Heart left ventricle (tissue), 13 donors: ENCODE results near the gene POU3F1.

Experiments
- CTCF ChIP-seq, 12 donors: fragments of 200-600 bp; sonication (generic) in 4 of 12; IDR thresholded peaks; one replicate each; pipeline versions ENCODE4 v1.5.0 to v1.8.0; 2018 to 2022; ENCODE audit warnings: antibody characterized with exemption in 12 of 12, mild to moderate bottlenecking in 5 of 12
- POLR2A ChIP-seq, 2 donors: fragments of 450-650 bp; IDR thresholded peaks; one replicate each; pipeline ENCODE4 v1.6.1; 2017; ENCODE audit warnings: antibody characterized with exemption in 2 of 2, mild to moderate bottlenecking in 2 of 2, moderate library complexity in 2 of 2
- donor health status: ischemic (EF 13 %, LVEDD 7.1; RV severe dilation, severe dysfunction).
- donor health status: DM: no; HTN: yes; CAD: no.
- donor health status: DM: no; HTN: no; CAD: no.
- donor health status: ischemic (EF 25% LVEDD 6.9; RV normal size, moderate dysfunction).
- donor health status: ischemic (EF 25% LVEDD 5.7; RV mildly dilated, moderate dysfunction).
- donor health status: ischemic (EF 35%, LVEDD 5.7; RV mildly dilated, moderate dysfunction).
- donor health status: nonischemic (EF 11% LVEDD 7.7; RV severe dilation, severe dysfunction).
- donor health status: DM: yes; HTN: yes; CAD: no.
- donor health status: PGD.
- donor health status: ischemic (EF 29% LVEDD 5.4; RV normal size, mild dysfunction).
- donor health status: nonischemic (EF 23%, LVEDD 6.1; RV moderate dilation, normal function).

GRCh38 chr1:38084113-38084512, 37.5 kb upstream of the POU3F1 start:
- TF ChIP-seq POLR2A (IDR thresholded peaks at IDR 0.05): no peak
- no peak for TF ChIP-seq CTCF (IDR thresholded peaks at IDR 0.05)
